Liver (tissue), 3 donors: ENCODE data around the gene PRSS22.

ENCODE experiments used
- GABPA ChIP-seq, 2 donors: IDR thresholded peaks in 1 of 2; conservative IDR thresholded peaks in 1 of 2; 2 replicates each; pipeline ENCODE4 v1.6.1; 2016; ENCODE audit warnings: antibody characterized with exemption in 2 of 2, mild to moderate bottlenecking in 1 of 2, moderate library complexity in 1 of 2
- RAD21 ChIP-seq, 2 donors: IDR thresholded peaks; 2 replicates each; pipeline ENCODE4 v1.6.1; 2016; ENCODE audit warnings: antibody characterized with exemption in 2 of 2, mild to moderate bottlenecking in 2 of 2
- TAF1 ChIP-seq: conservative IDR thresholded peaks from 2 replicates; pipeline ENCODE4 v1.6.1; 2016; ENCODE audit warnings: antibody characterized with exemption, mild to moderate bottlenecking
- YY1 ChIP-seq: IDR thresholded peaks from 2 replicates; pipeline ENCODE4 v1.6.1; 2016; ENCODE audit warnings: antibody characterized with exemption, mild to moderate bottlenecking
- TF ChIP-seq, protein P1 (sequence below): fragments of 150-350 bp; IDR thresholded peaks from 2 replicates; pipeline ENCODE4 v1.5.1; 2017; ENCODE audit warnings: improper control_type of control experiment, low read depth, low read length; ENCODE audit not compliant: missing input control
- TF ChIP-seq, protein P2 (sequence below): IDR thresholded peaks from 2 replicates; pipeline ENCODE4 v1.6.1; 2016; ENCODE audit warnings: antibody characterized with exemption, mild to moderate bottlenecking
- TF ChIP-seq, protein P3 (sequence below): IDR thresholded peaks from 2 replicates; pipeline ENCODE4 v1.6.1; 2016; ENCODE audit warnings: antibody characterized with exemption
- donor health status: healthy.
- donor health status: healthy.

DNA sequence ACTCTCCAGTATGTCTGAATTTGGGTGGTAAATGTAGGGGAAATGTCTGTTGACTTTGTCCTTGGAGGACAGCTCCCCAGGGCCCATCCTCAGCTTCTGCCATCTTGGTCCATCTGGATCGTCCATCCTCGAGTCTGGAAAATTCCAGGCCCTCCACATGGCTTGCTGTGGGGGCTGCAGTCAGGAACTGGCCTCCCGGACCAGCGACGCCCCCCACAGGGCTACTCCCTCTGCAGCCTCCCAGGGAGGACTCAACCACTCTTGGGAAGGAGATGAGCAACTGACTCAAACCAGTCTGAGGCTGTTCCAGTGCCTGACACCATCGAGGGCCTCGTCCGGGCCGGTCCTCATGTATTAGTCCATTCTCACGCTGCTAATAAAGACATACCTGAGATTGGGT lies 33.3 kb downstream of the PRSS22 start:
- TF ChIP-seq, protein P1, sequence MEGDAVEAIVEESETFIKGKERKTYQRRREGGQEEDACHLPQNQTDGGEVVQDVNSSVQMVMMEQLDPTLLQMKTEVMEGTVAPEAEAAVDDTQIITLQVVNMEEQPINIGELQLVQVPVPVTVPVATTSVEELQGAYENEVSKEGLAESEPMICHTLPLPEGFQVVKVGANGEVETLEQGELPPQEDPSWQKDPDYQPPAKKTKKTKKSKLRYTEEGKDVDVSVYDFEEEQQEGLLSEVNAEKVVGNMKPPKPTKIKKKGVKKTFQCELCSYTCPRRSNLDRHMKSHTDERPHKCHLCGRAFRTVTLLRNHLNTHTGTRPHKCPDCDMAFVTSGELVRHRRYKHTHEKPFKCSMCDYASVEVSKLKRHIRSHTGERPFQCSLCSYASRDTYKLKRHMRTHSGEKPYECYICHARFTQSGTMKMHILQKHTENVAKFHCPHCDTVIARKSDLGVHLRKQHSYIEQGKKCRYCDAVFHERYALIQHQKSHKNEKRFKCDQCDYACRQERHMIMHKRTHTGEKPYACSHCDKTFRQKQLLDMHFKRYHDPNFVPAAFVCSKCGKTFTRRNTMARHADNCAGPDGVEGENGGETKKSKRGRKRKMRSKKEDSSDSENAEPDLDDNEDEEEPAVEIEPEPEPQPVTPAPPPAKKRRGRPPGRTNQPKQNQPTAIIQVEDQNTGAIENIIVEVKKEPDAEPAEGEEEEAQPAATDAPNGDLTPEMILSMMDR, result no peak
- TF ChIP-seq YY1, result no peak
- TF ChIP-seq, protein P2, sequence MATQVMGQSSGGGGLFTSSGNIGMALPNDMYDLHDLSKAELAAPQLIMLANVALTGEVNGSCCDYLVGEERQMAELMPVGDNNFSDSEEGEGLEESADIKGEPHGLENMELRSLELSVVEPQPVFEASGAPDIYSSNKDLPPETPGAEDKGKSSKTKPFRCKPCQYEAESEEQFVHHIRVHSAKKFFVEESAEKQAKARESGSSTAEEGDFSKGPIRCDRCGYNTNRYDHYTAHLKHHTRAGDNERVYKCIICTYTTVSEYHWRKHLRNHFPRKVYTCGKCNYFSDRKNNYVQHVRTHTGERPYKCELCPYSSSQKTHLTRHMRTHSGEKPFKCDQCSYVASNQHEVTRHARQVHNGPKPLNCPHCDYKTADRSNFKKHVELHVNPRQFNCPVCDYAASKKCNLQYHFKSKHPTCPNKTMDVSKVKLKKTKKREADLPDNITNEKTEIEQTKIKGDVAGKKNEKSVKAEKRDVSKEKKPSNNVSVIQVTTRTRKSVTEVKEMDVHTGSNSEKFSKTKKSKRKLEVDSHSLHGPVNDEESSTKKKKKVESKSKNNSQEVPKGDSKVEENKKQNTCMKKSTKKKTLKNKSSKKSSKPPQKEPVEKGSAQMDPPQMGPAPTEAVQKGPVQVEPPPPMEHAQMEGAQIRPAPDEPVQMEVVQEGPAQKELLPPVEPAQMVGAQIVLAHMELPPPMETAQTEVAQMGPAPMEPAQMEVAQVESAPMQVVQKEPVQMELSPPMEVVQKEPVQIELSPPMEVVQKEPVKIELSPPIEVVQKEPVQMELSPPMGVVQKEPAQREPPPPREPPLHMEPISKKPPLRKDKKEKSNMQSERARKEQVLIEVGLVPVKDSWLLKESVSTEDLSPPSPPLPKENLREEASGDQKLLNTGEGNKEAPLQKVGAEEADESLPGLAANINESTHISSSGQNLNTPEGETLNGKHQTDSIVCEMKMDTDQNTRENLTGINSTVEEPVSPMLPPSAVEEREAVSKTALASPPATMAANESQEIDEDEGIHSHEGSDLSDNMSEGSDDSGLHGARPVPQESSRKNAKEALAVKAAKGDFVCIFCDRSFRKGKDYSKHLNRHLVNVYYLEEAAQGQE, result no peak
- TF ChIP-seq, protein P3, sequence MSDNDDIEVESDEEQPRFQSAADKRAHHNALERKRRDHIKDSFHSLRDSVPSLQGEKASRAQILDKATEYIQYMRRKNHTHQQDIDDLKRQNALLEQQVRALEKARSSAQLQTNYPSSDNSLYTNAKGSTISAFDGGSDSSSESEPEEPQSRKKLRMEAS, result no peak
- no peak for TF ChIP-seq RAD21 (IDR thresholded peaks at IDR 0.05)
- no peak for TF ChIP-seq TAF1
- TF ChIP-seq GABPA (IDR thresholded peaks at IDR 0.05 in 1 of 2, conservative IDR thresholded peaks at IDR 0.05 in 1 of 2), result no peak
